ENCODE data around the gene AACS.

- TF ChIP-seq CTCF (IDR thresholded peaks at IDR 0.05) (no peak), POLR2A (IDR thresholded peaks at IDR 0.05) (no peak)
These were observed 63.9 kb downstream of the AACS start for GRCh38 chr12:125129179-125129571.

All from right lobe of liver (tissue), 4 donors.